Trophoblast cell (in vitro differentiated cells and primary cell): ENCODE results near the gene GRAMD1C. TPM values are rescaled to one million over a fixed set of nuclear protein-coding genes. Genes with fewer than 3 reads are reported as not detected.

Source experiments
- DNase-seq, 2 donors: peaks; one replicate each; pipeline ENCODE4 v3.0.0-alpha.2; 2016
- H2AFZ ChIP-seq: 2 replicates; pipeline ENCODE4 v1.6.1; 2013; ENCODE audit warnings: low read length, moderate library complexity, mild to moderate bottlenecking; ENCODE audit not compliant: insufficient read depth, poor library complexity
- H2AK5ac ChIP-seq: 2 replicates; pipeline ENCODE4 v1.6.1; 2013; ENCODE audit warnings: mild to moderate bottlenecking, low read length
- H2BK120ac ChIP-seq: 2 replicates; pipeline ENCODE4 v1.6.1; 2013; ENCODE audit warnings: low read length, mild to moderate bottlenecking, moderate library complexity; ENCODE audit not compliant: insufficient read depth, poor library complexity
- H2BK12ac ChIP-seq: 2 replicates; pipeline ENCODE4 v1.6.1; 2013; ENCODE audit warnings: mild to moderate bottlenecking, low read length, moderate library complexity
- H2BK5ac ChIP-seq: 2 replicates; pipeline ENCODE4 v1.6.1; 2013; ENCODE audit warnings: low read length, low read depth, moderate library complexity, mild to moderate bottlenecking; ENCODE audit not compliant: poor library complexity
- H3K14ac ChIP-seq: 2 replicates; pipeline ENCODE4 v1.6.1; 2013; ENCODE audit warnings: mild to moderate bottlenecking, low read length
- H3K18ac ChIP-seq: 2 replicates; pipeline ENCODE4 v1.6.1; 2013; ENCODE audit warnings: mild to moderate bottlenecking, low read length
- H3K23ac ChIP-seq: 2 replicates; pipeline ENCODE4 v1.6.1; 2013; ENCODE audit warnings: low read length
- H3K27ac ChIP-seq: 2 replicates; pipeline ENCODE4 v1.5.1; 2013; ENCODE audit warnings: low read depth, mild to moderate bottlenecking, inconsistent platforms, low read length, moderate library complexity
- H3K27me3 ChIP-seq: 2 replicates; pipeline ENCODE4 v1.6.1; 2013; ENCODE audit warnings: inconsistent platforms, mild to moderate bottlenecking, low read length, moderate library complexity; ENCODE audit not compliant: insufficient read depth
- H3K36me3 ChIP-seq, 2 experiments: 1 replicate in 1 of 2; 2 replicates in 1 of 2; pipeline ENCODE4 v1.6.1; 2013; ENCODE audit warnings: low read length in 2 of 2, mild to moderate bottlenecking in 2 of 2, moderate library complexity in 1 of 2; ENCODE audit not compliant: insufficient read depth in 2 of 2, control insufficient read depth in 1 of 2
- H3K4ac ChIP-seq: 2 replicates; pipeline ENCODE4 v1.6.1; 2013; ENCODE audit warnings: low read depth, mild to moderate bottlenecking, low read length, moderate library complexity
- H3K4me1 ChIP-seq, 2 experiments: 1 replicate in 1 of 2; 2 replicates in 1 of 2; pipeline ENCODE4 v1.6.1; 2013; ENCODE audit warnings: low read length in 2 of 2, mild to moderate bottlenecking in 2 of 2, moderate library complexity in 1 of 2; ENCODE audit not compliant: insufficient read depth in 2 of 2, control insufficient read depth in 1 of 2
- H3K4me2 ChIP-seq: 2 replicates; pipeline ENCODE4 v1.6.1; 2013; ENCODE audit warnings: inconsistent platforms, mild to moderate bottlenecking, low read length, moderate library complexity
- H3K4me3 ChIP-seq: 2 replicates; pipeline ENCODE4 v1.5.1; 2013; ENCODE audit warnings: mild to moderate bottlenecking, low read depth, low read length, inconsistent platforms
- H3K79me1 ChIP-seq: one replicate; pipeline ENCODE4 v1.6.1; 2013; ENCODE audit warnings: low read length
- H3K79me2 ChIP-seq: 2 replicates; pipeline ENCODE4 v1.6.1; 2013; ENCODE audit warnings: low read length, mild to moderate bottlenecking; ENCODE audit not compliant: control insufficient read depth, insufficient read depth, poor library complexity
- H3K9ac ChIP-seq: 2 replicates; pipeline ENCODE4 v1.6.1; 2013; ENCODE audit warnings: mild to moderate bottlenecking, low read length
- H3K9me3 ChIP-seq: 2 replicates; pipeline ENCODE4 v1.6.1; 2013; ENCODE audit warnings: low read depth, mild to moderate bottlenecking, control low read depth, inconsistent platforms, low read length; ENCODE audit not compliant: insufficient read depth
- H4K12ac ChIP-seq: 2 replicates; pipeline ENCODE4 v1.6.1; 2013; ENCODE audit warnings: low read depth, mild to moderate bottlenecking, low read length, moderate library complexity
- H4K8ac ChIP-seq: 2 replicates; pipeline ENCODE4 v1.6.1; 2013; ENCODE audit warnings: low read depth, mild to moderate bottlenecking, low read length, moderate library complexity
- H4K91ac ChIP-seq: one replicate; pipeline ENCODE4 v1.6.1; 2013; ENCODE audit warnings: low read depth, mild to moderate bottlenecking, low read length, moderate library complexity
- WGBS: extraction: QIAGEN DNeasy Blood & Tissue Kit; methylation state at CpG from one replicate; pipeline ENCODE4 v1.1.7; 2013; ENCODE audit warnings: missing lambda C conversion rate; ENCODE audit not compliant: insufficient read length, insufficient coverage; ENCODE audit errors: extremely low coverage; 5-methylcytosine and 5-hydroxymethylcytosine counted together
- polyA plus RNA-seq: library from polyadenylated mRNA; stranded (reverse); fragments of 200-250 nt; gene quantifications from 2 replicates; pipeline ENCODE4 v1.2.3, GENCODE V29; 2013

GRAMD1C gene
- 3.8 and 4.0 TPM in 2 replicates for polyA plus RNA-seq

DNA sequence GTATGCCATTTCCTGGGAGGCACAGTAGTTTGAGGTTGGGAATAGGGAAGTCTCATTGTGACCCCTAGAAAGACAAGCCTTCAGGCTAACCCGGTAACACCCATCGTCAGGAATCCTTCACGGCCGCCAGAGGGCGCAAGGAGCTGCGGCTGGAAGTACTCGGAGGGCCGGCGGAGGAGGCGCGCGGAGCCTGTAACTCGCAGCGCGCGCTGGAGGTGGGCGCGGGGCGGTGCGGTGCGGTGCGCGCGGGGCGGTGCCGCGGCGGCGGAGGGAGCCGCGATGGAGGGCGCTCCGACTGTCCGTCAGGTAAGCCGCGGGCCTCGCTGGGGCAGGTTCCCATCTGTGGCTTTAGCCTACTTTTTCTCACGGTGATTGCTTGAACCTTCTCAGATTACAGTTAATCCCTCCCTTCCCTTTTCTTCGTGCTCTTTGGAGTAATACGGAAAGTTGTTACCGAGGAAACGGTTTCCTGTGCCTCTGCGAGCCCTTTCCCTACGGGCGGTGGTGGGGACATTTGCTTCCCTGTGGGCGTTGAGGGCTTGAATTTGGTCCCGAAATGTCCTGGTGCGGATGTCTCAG, at the start of gene GRAMD1C:
GRAMD1C (plus strand) TSS at position 158 of the 579 bp plus-strand sequence; CDS start at position 280, 122 bp downstream.
- Histone ChIP-seq H4K91ac (peak within 1 kb of the TSS; percentile 9), H3K9me3 (no peaks in the 10 kb centered on the region), H3K79me1 (peaks cover 2% of the 10 kb centered on the region), H2BK12ac (no peak within 1 kb of the TSS), H3K27ac (no peak within 1 kb of the TSS), H3K36me3 (no peaks in the 10 kb centered on the region), H2BK120ac (no peak within 1 kb of the TSS), H4K8ac (peak within 1 kb of the TSS; percentile 75), H3K18ac (no peak within 1 kb of the TSS), H3K14ac (peak within 1 kb of the TSS; percentile 52), H3K23ac (no peak within 1 kb of the TSS), H3K4me1 (peaks cover 0 to 2% of the 10 kb centered on the region in 2 experiments), H2AK5ac (no peak within 1 kb of the TSS), H3K79me2 (no peaks in the 10 kb centered on the region), H3K9ac (peak within 1 kb of the TSS; percentile 41), H3K4me3 (peak within 1 kb of the TSS; percentile 81), H3K4ac (no peak within 1 kb of the TSS), H4K12ac (peak within 1 kb of the TSS; percentile 24), H3K27me3 (no peaks in the 10 kb centered on the region), H3K4me2 (peak within 1 kb of the TSS; percentile 79), H2BK5ac (no peak within 1 kb of the TSS), H2AFZ (peak within 1 kb of the TSS; percentile 84)
- DNase-seq: peak; percentile 77 to 95
- no CpG with 5 or more reads among the region's 48 CpGs for WGBS

DNA sequence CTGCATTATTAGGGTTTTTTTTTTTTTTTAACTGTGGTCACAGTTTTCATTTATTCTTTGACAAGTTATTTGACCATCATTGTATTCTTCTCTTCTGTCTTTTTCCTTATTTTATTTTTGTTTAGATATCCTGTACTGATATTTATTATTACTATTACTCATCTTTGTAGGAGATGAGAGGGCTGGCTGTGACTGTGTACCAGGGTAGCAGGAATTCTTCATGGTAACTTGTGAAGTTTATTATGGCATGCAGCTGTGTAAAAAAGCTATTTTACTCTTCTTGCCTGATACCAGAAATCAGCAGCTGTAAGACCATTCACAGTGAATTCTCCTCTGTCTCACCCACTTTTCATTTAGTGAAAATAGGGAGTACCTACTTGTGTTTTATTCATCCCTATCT, 47.2 kb upstream of the GRAMD1C start:
- no peaks in the 10 kb centered on the region for H3K4me1 ChIP-seq
- no peak overlapping the region for H4K91ac ChIP-seq
- H3K27ac ChIP-seq: no peak overlapping the region
- H2AK5ac ChIP-seq: no peak overlapping the region
- no peak overlapping the region for H3K14ac ChIP-seq
- no peak overlapping the region for H3K9ac ChIP-seq
- no peaks in the 10 kb centered on the region for H3K27me3 ChIP-seq
- H2BK120ac ChIP-seq: no peak overlapping the region
- H3K18ac ChIP-seq: no peak overlapping the region
- H3K4me2 ChIP-seq: no peak overlapping the region
- H3K23ac ChIP-seq: no peak overlapping the region
- no peak overlapping the region for H4K12ac ChIP-seq
- H3K4me3 ChIP-seq: no peak overlapping the region
- no peaks in the 10 kb centered on the region for H3K79me2 ChIP-seq
- H3K36me3 ChIP-seq: peaks cover 8 to 15% of the 10 kb centered on the region in 2 experiments
- no peak overlapping the region for H4K8ac ChIP-seq
- DNase-seq: no peak
- H2BK12ac ChIP-seq: no peak overlapping the region
- no peak overlapping the region for H2BK5ac ChIP-seq
- H2AFZ ChIP-seq: no peak overlapping the region
- H3K79me1 ChIP-seq: no peaks in the 10 kb centered on the region
- H3K4ac ChIP-seq: no peak overlapping the region
- H3K9me3 ChIP-seq: no peaks in the 10 kb centered on the region

DNA sequence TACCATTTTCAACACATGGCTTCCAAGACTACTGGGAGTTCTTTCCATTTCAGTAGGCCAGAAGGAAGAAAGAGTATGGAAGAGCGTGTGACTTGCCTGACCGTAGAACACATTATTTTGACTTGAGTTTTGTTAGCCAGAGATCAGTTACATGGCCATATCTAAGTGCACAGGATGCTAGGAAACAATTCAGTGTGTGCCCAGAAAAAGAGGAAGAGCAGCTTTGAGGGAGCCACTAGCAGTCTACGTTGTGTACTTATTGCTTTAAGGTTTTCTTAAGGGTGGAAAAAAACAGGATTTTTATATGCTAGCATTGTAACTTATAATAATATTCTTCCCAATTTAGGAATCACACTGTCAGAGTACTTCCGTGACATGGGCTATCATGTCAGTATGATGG, 44.1 kb upstream of the GRAMD1C start:
- no peak overlapping the region for H2AK5ac ChIP-seq
- whole genome bisulfite sequencing: no CpG with 5 or more reads among the region's 4 CpGs

DNA sequence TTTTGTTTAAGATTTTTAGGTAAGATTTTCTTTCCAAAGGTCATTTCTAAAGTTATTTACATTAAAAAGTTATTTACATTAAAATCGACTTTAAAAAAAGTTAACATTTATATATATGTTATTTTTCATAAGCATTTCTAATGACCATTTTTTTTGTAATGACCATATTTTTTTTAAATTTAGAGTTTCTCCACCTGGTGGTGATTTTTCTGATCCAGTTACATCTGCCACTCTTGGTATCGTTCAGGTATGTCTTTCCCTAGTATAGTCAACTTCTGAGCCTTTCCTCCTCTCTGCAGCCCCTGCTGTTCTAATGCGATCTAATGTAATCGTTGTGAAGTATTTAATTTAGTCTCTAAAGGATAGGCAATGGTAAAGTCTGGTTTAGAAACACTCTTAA, 42.9 kb upstream of the GRAMD1C start:
- H3K27me3 ChIP-seq: no peaks in the 10 kb centered on the region
- H2BK12ac ChIP-seq: no peak overlapping the region

More for the DNA sequence above, 44.1 kb upstream of the GRAMD1C start:
- Histone ChIP-seq H3K36me3 (peaks cover 11 to 16% of the 10 kb centered on the region in 2 experiments), H3K4me2 (no peak overlapping the region), H3K14ac (no peak overlapping the region), H3K4me1 (no peaks in the 10 kb centered on the region), H2AFZ (no peak overlapping the region), H4K91ac (no peak overlapping the region), H3K9ac (no peak overlapping the region), H4K8ac (no peak overlapping the region), H2BK5ac (no peak overlapping the region), H2BK120ac (no peak overlapping the region), H2BK12ac (no peak overlapping the region), H3K27ac (no peak overlapping the region), H3K9me3 (no peaks in the 10 kb centered on the region), H3K23ac (no peak overlapping the region), H3K27me3 (no peaks in the 10 kb centered on the region), H3K79me2 (no peaks in the 10 kb centered on the region), H3K4me3 (no peak overlapping the region), H3K18ac (no peak overlapping the region), H3K4ac (no peak overlapping the region), H3K79me1 (no peaks in the 10 kb centered on the region), H4K12ac (no peak overlapping the region)
- no peak for DNase-seq

More for the DNA sequence above, 42.9 kb upstream of the GRAMD1C start:
- H4K91ac ChIP-seq: no peak overlapping the region
- no peaks in the 10 kb centered on the region for H3K79me1 ChIP-seq
- H4K8ac ChIP-seq: no peak overlapping the region
- no peaks in the 10 kb centered on the region for H3K79me2 ChIP-seq
- H4K12ac ChIP-seq: no peak overlapping the region
- no peak overlapping the region for H3K14ac ChIP-seq
- no peak overlapping the region for H2BK120ac ChIP-seq
- no peak overlapping the region for H2AK5ac ChIP-seq
- no peak for DNase-seq
- no peak overlapping the region for H3K4me3 ChIP-seq
- H3K9ac ChIP-seq: no peak overlapping the region
- no peak overlapping the region for H2BK5ac ChIP-seq
- H3K4me2 ChIP-seq: no peak overlapping the region
- no peak overlapping the region for H2AFZ ChIP-seq
- H3K18ac ChIP-seq: no peak overlapping the region
- H3K9me3 ChIP-seq: no peaks in the 10 kb centered on the region
- no CpG with 5 or more reads among the region's 4 CpGs for WGBS
- H3K27ac ChIP-seq: no peak overlapping the region
- no peaks in the 10 kb centered on the region for H3K4me1 ChIP-seq
- no peak overlapping the region for H3K23ac ChIP-seq
- peaks cover 8 to 15% of the 10 kb centered on the region in 2 experiments for H3K36me3 ChIP-seq
- H3K4ac ChIP-seq: no peak overlapping the region
